MM.1S (cell line): ENCODE data around the gene ATP2C1.

Experiments used
- CTCF ChIP-seq: fragments of 300-600 bp; sonication (generic); IDR thresholded peaks from 2 replicates; pipeline ENCODE4 v1.5.1; 2016; ENCODE audit warnings: antibody characterized with exemption, low read length, mixed read lengths
- EZH2phosphoT487 ChIP-seq: fragments of 300-600 bp; sonication (generic); IDR thresholded peaks from 2 replicates; pipeline ENCODE4 v1.6.1; 2018; ENCODE audit warnings: antibody characterized with exemption, low read length

- TF ChIP-seq CTCF (no peak), EZH2phosphoT487 (no peak)
These were observed 115.8 kb downstream of the ATP2C1 start for GRCh38 chr3:131009698-131010097.
